ENCODE measurements around the gene ALDH1A2.

GRCh38 chr15:57903626-57904025, 161.9 kb downstream of the ALDH1A2 start:
- TF ChIP-seq CTCF (IDR thresholded peaks at IDR 0.05) (no peak), POLR2A (IDR thresholded peaks at IDR 0.05) (no peak)
